HG03571 (cell line): Measurements from ENCODE around the gene RUFY1.
A peak's percentile ranks its signal among the peaks of the same experiment; 100 is the strongest.
"Not testable (repeated sequence)": the region's sequence is repeated elsewhere in the genome, so short reads cannot be mapped to it uniquely, and the experiment has no call there.

Experiments used
- ATAC-seq: cut with Tn5 transposase; IDR thresholded peaks from one replicate; pipeline ENCODE4 v1.9.1; 2021; ENCODE audit not compliant: unreplicated experiment

RUFY1 gene

GRCh38 chr5:179620703-179621350, 70.5 kb downstream of the RUFY1 start:
- no peak for ATAC-seq

GRCh38 chr5:179621551-179622214, 71.3 kb downstream of the RUFY1 start:
- ATAC-seq = no peak

- peak; percentile 68 for ATAC-seq
Measured at GRCh38 chr5:179623003-179623905, 72.9 kb downstream of the RUFY1 start, which contains the start of gene HNRNPH1. Gene HNRNPH1 (minus strand): TSS chr5:179623671. CDS start chr5:179623133, 538 bp downstream.

- ATAC-seq = peak; percentile 9
Measured at GRCh38 chr5:179623906-179624741, 73.8 kb downstream of the RUFY1 start.

- no peak for ATAC-seq
Measured at GRCh38 chr5:179624841-179625271, 74.5 kb downstream of the RUFY1 start.

- peak; percentile 52 for ATAC-seq
Measured at GRCh38 chr5:179633501-179634369, 83.4 kb downstream of the RUFY1 start.

- ATAC-seq = peak; percentile 89
Measured at GRCh38 chr5:179634370-179635172, 84.2 kb downstream of the RUFY1 start.

- ATAC-seq = not testable (repeated sequence)
Measured at GRCh38 chr5:179639296-179639695, 88.9 kb downstream of the RUFY1 start.

GRCh38 chr5:179641745-179642144, 91.4 kb downstream of the RUFY1 start:
- ATAC-seq = not testable (repeated sequence)

GRCh38 chr5:179642626-179643025, 92.3 kb downstream of the RUFY1 start:
- not testable (repeated sequence) for ATAC-seq

GRCh38 chr5:179643141-179643920, 93.0 kb downstream of the RUFY1 start:
- not testable (repeated sequence) for ATAC-seq

GRCh38 chr5:179644766-179645165, 94.4 kb downstream of the RUFY1 start:
- not testable (repeated sequence) for ATAC-seq

GRCh38 chr5:179648410-179648809, 98.1 kb downstream of the RUFY1 start:
- ATAC-seq = no peak

GRCh38 chr5:179649166-179649703, 98.9 kb downstream of the RUFY1 start:
- not testable (repeated sequence) for ATAC-seq

GRCh38 chr5:179650245-179650644, 99.9 kb downstream of the RUFY1 start:
- ATAC-seq = not testable (repeated sequence)

GRCh38 chr5:179653135-179653534, 102.8 kb downstream of the RUFY1 start:
- ATAC-seq = not testable (repeated sequence)

- ATAC-seq = peak; percentile 85
Measured at GRCh38 chr5:179657302-179658178, 107.2 kb downstream of the RUFY1 start.
